ENCODE data around the gene STAT6.
"Not testable (repeated sequence)": the region's sequence is repeated elsewhere in the genome, so short reads cannot be mapped to it uniquely, and the experiment has no call there.

Gene STAT6

DNA sequence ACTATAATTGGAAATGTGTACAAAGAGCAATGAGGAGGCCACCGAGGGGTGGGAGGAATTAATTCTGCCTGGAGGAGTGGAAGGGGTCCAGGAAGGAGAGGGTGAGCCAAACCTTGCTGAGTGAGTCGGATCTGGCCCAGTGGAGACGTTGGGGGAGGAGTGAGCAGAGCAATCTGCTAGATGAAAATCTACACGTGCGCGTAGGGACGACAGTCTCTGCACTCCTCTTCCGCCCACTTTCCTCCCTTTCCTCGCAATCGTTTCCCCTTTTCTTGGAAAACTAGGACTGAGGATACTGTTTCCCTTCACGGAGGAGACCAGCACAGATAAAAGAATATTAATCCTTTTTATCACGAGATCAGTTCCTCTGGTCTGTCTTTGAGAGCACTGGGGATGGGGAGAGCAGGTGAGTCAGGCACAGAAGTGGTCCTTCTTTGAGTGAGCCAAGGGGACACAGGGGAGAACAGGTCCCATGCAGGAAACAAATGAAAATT, 25.1 kb downstream of the STAT6 start:
- peak in 1 of 2 experiments; percentile 34 for DNase-seq

GRCh38 chr12:57080855-57081254, 30.3 kb downstream of the STAT6 start:
- no peak for DNase-seq

- no peak for DNase-seq
Observed at GRCh38 chr12:57079821-57080220, 31.3 kb downstream of the STAT6 start.

DNA sequence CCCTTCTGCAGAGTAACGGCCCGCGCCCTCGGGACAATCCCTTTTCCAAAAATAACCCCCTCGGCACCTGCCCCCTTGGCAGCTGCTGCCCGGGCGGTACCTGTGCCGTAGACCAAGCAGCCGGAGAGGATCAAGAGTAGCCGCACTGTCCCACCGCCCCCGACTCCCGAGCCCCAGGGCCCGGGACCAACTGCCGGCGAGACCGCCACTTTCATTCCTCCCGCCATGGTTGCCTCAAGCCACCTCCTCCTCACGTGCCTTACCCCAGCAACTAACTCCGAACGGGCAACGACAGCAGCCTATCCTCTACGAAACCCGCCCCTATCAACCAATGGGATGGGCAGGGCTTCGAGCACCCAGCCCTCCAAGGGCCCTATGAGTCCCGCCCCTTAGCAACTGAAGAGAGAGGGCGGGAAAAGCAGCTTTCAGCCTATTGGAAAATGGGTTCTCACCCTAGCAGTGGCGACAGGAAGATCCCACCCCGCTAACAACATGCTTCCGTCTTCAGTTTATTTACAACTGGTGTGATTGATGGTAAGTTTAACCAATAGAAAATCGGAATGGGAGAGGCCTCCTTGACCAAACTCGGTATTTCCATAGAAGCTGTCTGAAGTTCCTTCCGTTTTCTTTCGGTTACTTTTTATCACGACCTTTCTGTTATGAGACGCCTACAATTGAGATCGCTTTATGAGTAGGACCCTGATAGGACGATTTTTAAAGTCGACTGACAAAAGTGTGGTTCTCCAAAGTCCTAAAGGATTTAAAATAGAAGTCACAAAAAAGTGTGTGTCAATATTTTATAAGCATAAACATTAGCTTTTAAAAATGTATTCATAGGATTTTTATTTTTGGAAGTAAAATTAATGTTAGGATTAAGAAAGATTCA, 32.4 kb downstream of the STAT6 start, which contains the start of gene NEMP1:
TSS of gene NEMP1 (minus strand) at position 273 of the 886 bp plus-strand sequence. CDS start at position 227, 46 bp downstream.
- DNase-seq = peak; percentile 90 to 93

DNA sequence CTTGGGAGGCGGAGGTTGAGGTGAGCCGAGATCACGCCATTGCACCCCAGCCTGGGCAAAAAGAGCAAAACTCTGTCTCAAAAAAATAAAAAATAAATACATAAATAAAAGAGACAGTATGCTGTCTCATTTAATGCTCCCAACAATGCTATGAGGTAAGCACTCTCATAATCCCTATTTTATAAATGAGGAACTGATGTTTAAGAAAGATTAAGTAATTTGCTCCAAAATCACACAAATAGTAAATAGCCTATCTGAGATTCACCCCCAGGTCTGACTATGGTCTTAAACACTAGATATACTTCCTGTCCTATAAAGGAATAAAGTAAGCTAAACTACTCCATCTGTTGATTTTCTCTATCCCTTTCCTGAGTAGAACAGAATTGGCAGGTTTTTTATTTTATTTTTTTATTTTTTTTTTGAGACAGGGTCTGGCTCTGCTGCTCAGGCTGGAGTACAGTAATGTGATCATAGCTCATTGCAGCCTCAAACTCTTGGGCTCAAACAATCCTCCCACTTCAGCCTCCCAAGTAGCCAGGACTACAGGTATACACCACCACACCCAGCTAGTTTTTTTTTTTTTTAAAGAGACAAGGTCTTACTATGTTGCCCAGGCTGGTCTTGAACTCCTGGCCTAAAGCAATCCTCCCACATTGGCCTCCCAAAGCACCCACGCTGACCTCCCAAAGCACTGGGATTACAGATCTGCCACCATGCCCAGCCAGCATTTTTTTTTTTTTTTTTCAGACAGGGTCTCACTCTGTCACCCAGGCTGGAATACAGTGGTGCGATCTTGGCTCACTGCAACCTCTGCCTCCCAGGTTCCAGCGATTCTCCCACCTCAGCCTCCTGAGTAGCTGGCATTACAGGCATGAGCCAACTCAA, 37.4 kb downstream of the STAT6 start:
- DNase-seq = not testable (repeated sequence)

- DNase-seq = no peak
Observed at GRCh38 chr12:57072661-57073060, 38.5 kb downstream of the STAT6 start.

DNA sequence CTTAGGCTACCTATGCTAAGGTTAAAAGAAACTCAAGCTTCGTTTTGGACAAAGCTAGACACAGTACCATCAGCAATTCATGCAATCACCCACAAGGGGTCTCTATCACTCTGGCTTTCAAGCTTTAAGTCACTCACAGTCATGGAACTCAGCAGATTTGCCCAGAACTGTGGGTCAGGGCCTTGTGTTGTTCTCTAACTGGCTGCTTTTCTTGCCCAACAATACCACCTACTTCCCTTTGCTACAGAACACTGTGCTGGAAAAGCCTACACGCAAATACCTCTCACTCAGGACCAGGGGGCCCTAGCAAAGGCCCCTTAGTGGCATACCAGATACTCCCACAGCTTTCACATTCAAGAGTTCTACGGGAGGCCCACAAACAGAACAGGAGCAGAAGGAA, 41.6 kb downstream of the STAT6 start:
- peak; percentile 42 to 50 for DNase-seq

- no peak for DNase-seq
Observed at GRCh38 chr12:57066245-57066644, 44.9 kb downstream of the STAT6 start.

GRCh38 chr12:57063991-57064685, 47.0 kb downstream of the STAT6 start:
- DNase-seq = peak; percentile 42 to 48

DNA sequence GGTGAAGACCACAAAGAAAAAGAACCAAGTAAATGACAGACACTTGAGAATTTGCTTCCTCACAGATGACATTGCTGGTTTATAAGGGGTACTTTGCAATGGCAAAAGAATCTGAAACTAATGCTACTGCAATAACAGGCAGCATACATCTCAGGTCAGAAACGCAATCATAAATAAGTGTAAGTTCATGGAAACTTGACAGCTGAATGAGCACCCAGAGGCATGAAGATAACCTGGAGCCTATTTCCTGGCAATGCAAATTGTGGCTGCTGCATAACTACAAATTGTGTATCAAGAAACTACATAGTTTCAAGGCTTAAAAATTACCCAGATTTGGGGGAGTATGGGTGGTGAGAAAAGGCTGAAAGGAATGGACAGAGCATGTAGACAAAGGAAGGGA, 52.7 kb downstream of the STAT6 start:
- no peak for DNase-seq

DNA sequence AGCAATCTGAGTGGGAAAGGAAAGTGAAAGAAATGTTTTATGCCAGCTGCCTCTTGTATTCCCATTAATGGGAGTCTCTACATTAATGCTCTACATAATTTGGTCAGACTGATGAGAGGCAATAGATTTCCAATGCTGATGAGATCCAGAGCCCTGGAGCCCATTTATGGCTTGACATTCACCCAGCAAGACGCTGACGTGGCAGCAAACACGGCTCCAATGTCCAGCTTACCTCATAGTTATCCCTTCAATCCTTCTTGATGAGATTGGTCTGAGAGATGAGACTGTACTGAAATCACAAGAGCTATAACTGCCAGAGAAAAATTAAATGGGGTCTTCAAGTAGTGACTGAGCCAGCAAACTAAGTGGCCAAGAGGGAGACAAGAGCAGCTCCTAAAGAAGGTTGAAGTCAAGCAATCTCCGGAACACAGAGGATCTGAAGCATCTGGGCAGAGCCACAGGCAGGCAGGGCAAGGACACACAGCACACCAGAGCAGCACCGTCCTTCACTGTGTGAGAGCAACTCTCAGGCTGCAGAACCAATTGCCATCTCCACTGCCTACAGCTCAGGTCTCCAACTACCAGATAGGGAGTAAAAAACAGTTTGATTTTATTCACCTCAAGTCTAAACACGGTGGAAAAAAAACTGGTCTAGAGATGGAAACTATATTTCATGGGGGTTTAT, 54.0 kb downstream of the STAT6 start:
- no peak for DNase-seq

DNA sequence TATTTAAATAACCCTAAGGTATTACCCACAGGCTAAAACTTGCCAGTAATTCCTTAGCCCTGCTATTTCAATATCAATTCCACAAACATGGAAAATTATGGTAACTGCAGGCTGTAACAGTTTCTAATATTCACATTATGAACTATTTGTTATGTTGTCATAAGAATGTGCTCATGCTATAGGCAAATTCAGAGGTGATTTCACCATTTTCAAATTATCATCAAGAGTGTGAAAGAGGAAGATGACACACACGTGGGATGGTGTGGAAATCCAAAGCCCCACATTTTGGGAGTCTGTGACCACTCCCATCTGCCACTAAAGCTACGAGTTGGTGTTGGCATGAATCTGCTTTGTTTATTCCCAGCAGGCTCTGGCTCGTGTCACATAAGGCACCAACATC, 55.3 kb downstream of the STAT6 start:
- DNase-seq = no peak

- not testable (repeated sequence) for DNase-seq
Observed at GRCh38 chr12:57053901-57054300, 57.3 kb downstream of the STAT6 start.

- DNase-seq = not testable (repeated sequence)
Observed at GRCh38 chr12:57053146-57053545, 58.0 kb downstream of the STAT6 start.

DNA sequence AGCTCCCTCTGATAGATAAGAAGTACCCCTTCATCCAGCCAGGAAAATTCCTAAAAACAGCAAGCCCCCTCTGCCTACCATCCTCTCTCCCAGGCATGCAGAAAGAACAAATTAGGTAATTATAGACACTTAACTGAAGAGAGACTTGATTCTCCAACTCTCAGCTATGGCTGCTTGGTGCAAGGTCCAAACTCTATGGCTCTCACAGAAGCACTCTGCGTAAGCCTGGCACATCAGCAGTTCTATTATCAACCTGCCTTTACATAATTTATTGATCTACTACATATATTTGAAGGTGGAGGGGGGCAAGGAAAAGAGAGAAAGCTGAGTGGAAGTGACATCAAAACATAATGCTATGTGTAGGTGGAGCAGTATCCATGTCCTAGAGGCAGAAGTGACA, 60.2 kb downstream of the STAT6 start:
- no peak for DNase-seq

- DNase-seq = no peak
Observed at GRCh38 chr12:57049890-57050289, 61.3 kb downstream of the STAT6 start, which contains the start of gene MYO1A. Gene MYO1A, minus strand, starts transcription at chr12:57050129. Its CDS starts 1,806 bp downstream, at chr12:57048323.

DNA sequence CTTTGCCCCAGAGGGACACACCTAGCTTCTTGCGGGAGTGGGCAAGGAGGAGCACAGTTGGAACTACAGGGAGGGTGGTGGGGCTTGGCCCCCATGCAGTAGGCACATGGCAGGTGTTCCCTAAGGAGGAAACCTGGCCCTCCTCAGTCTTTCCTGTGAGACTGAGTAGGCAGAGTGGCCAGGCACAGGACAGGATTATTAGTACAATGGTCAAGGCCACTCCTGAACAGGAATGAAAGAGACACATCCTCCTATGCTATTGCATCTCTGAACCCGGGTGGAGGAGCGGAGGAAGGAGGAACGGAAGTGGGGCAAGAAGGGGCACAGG, 62.1 kb downstream of the STAT6 start:
- DNase-seq = no peak

DNA sequence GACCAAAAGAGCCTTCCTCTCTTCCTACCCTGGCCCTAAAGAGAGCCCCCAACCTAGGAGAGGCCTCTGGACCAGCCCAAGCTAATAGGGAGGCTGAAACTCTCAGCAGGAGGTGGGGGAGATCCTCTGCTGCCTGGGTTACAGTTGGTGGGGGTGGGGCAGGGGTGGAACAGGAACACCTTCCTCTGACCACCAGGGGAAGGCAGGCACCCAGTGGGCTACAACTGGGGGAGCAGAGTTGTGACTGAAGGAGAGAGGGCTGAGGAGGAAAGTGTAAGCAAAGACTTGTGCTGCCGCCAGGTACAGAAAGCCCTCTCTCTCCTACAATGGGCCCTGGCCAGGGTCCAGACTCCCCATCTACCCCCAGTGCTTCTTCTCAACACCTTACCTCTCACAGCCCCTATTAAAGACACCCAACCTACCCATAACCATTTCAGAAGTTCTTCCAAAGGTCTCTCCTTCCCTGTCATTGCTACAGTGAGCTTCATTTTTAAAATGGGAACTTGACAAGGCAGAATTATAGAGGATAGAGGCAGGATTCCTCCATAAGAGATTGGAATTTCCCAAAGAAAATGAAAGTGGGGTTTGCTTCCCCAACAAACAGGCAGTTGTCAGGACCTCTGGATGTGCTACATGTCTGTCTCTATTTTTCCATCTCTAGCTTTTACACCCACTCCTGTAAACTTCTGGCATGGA, 62.6 kb downstream of the STAT6 start:
- no peak for DNase-seq

- no peak for DNase-seq
Observed at GRCh38 chr12:57047981-57048380, 63.2 kb downstream of the STAT6 start.

DNA sequence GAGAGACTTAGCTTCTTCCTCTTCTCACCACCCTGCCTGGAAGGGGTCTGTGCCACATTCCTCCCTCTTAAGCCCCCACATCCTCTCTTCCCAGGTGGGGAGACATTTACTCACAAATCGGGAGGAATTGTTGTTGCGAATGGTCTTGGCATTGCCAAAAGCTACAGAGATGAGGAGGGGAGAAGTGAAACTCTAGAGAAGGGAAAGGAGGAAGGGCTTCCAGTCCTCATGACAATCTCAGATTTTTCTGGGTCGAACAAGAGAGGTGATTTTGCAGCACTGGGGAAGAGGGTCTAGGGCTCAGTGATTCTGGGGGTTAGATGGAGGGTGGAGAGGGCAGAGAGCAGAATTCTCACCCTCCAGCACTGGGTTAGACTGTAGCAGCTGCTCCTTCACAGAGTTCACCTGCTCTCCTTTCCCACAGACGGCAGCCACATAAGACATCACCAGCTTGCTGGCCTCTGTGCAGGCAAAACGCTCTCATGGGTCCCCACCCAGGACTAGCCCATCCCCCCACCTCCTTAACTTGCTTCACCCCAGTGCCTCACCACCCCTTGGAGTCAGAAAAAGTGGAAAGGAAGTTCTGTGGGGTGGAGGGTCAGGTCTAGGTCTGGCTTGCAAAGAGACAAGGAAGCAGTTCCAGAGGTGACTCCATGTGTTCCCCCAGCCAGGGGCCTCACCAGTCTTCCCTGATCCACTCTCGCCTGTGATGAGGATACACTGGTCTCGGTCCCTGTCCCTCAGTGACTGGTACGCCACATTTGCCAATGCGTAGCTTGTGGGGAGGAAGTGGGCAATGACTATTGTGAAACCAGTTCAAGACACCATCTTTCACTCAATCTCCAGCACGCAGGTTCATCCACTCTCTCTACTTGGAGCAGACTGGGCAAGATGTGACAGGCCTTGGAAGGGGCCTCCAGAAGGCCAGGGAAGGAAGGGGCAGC, 63.9 kb downstream of the STAT6 start:
- DNase-seq = no peak
